RKO (cell line): Measurements from ENCODE around the gene STX1B.
"Not testable (repeated sequence)": the region's sequence is repeated elsewhere in the genome, so short reads cannot be mapped to it uniquely, and the experiment has no call there.

Source experiments
- DNase-seq: peaks from one replicate; pipeline ENCODE4 v3.0.0-alpha.2; 2016; ENCODE audit warnings: low spot score

The STX1B gene

GRCh38 chr16:31010585-31011325 is at the start of gene STX1B:
Gene STX1B (minus strand): TSS chr16:31010638. CDS start chr16:31010396, 242 bp downstream.
- DNase-seq, result no peak

DNA sequence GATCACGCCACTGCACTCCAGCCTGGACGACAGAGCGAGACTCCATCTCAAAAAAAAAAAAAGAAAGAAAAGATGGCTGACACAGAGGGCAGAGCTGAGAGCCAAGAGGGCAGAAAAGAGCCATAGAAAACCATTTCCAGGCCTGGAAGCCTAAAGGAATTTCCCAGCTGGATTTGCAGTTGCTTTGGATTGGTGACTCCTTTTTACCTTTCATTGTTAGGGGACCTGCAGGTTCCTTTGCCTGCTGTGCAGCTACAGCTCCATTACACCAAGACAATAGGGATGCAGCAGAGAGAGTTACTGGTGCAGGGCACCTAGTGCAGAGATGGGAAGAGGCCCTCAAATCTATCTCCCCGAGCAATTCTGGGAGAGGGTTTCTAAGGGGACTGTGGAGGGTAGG is 45.2 kb upstream of the STX1B start:
- DNase-seq, result no peak

DNA sequence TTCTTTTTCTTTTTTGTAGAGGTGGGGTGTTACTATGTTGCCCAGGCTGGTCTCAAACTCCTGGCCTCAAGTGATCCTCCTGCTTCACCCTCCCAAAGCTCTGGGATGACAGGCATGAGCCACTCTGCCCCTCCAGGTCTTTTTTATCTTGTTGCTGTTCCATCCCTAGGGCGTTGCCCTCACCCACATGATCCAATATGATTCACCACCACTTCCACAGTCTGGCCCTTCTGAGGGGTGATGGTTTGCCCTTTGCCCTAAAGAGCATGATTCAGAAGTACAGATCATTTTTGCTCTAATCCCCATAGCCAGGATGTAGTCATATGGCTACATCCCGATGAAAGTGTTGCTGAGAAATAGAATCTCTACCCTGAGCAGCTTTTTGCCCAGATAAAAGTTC is 41.7 kb upstream of the STX1B start:
- DNase-seq, result peak; percentile 96

DNA sequence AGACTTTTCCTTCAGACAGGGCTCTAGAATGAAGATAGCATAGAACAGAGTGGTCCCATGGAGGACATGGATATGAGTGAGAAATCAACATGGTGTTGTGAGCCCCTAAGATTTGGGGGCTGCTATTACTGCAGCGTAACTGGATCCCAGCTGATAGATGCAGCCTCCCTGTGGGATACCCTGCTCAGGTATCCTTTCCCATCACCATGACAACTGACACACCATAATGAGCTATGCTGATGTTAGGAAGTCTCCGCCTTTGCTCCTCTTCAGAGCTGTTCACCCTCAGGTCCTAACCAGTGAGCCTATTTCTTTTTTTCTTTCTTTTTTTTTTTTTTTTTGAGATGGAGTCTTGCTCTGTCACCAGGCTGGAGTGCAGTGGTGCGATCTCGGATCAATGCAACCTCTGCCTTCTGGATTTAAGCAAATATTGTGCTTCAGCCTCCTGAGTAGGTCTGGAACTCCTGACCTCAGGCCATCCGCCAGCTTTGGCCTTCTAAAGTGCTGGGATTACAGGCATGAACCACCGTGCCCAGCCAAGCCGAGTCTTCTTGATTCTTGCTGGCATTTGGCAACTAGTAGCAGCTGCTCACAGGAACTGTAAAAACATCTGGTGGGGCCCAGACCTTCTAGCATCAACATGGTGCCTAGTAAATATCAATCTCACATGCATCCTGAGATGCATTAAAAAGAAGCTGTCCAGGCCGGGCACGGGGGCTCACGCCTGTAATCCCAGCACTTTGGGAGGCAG is 40.0 kb upstream of the STX1B start:
- no peak for DNase-seq

DNA sequence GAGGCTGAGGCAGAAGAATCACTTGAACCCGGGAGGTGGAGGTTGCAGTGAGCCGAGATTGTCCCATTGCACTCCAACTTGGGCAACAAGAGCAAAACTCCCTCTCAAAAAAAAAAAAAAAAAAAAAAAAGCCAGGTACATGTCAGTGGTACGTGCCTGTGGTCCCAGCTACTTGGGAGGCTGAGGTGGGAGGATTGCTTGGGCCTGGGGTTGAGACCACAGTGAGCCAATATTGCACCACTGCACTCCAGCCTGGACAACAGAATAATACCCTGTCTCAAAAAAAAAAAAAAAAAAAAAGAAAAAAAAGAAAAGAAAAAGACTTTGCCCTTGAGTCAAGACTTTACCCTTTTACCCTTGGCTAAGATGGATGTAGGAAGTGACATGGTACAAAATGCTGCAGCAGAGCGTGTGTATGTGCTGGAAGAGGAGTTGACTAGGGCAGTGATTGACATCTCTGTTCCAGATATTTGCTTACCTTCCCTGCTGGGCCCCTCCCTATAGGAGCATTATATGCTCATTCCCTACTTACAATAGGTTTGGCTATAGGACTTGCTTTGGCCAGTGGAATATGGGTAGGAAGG is 33.6 kb upstream of the STX1B start:
- DNase-seq, result no peak

DNA sequence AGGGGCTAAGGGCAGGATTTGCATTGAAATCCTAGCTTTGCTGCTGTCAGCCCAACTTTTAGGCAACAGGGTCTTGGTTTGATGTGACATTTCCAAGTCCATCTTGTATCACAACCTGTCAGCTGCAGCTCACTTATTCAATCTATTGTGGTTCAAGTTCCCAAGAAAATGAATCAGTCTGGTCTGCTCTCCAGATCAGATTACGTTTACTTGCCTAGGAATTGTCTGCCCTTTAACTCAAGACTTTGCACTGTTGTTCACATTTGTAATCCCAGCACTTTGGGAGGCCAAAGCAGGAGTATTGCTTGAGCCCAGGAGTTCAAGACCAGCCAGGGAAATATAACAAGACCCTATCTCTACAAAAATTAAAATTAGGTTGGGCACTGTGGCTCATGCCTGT is 32.9 kb upstream of the STX1B start:
- DNase-seq, result no peak

DNA sequence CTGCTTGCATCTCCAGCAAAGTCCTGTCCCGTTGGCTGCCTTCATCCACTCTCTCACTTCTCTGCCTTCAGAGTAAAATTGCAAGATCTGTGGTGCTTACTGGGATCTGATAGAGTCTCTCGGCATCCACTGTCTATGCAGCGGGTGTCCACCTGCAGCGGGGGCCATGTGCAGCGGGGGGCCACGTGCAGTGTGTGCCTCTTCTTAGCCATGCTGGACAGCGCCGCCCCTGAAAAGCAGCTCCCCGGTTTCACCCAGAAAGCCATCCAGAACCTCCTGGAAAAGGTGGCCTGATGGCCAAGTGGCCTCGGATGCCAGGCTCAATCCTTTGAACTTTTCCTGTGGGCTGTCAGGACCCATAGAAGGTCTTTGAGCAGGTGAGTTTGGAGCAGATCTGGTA is 32.4 kb upstream of the STX1B start:
- no peak for DNase-seq

- DNase-seq, result no peak
Observed at GRCh38 chr16:31038993-31039392, 28.6 kb upstream of the STX1B start.

GRCh38 chr16:31036691-31037090 is 26.3 kb upstream of the STX1B start:
- no peak for DNase-seq

- peak; percentile 87 for DNase-seq
Observed at GRCh38 chr16:31033709-31034492, 23.5 kb upstream of the STX1B start.

DNA sequence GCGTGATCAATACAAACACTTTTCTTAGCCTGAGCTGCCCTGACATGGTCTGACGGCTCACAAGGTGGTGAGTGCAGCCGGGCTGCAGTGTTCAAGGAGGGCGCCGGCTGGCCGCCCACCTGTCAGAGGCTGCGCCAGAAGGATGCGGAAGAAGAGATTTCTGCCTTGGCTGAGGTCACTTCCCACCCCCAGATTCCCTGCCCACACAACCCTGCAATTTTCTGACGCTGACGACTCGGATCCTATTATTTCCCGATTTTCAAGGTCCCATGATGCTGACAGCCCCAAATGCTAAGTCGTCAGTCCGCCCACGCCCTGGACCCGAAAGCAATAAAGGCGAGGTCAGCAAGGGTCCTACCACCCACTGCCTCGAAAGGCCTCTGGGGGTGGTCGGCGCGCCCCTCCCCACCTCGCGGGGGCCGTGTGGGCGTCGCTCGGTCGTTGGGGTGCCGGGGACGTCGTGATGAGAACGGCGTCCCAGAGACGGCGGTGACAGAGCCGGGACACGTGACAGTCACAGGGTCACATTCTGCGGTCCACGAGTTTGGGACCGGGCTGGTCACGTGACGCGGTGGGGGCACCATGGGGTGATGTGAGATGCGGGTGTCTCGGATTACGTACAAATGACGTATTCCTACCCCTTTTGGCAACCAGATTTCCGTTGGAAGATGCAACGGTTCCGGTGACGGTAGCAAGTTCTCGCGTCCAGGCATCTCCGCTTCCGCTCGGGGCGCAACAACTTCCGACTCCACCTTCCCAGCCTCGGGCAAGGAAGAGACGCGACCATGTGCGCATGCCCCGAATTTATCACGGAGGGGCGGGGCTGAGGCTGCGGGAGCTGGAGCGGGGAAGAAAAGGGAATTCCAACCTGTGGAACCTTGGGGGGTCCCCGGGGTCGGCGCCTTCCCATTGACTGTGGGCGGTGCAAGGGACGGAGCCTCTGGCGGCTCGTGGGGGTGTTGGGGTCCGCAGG is 22.6 kb upstream of the STX1B start, which contains the start of gene STX4:
STX4 (plus strand) TSS at position 823 of the 973 bp plus-strand sequence. CDS start 248 bp downstream, outside the sequence.
- peak; percentile 99 for DNase-seq

DNA sequence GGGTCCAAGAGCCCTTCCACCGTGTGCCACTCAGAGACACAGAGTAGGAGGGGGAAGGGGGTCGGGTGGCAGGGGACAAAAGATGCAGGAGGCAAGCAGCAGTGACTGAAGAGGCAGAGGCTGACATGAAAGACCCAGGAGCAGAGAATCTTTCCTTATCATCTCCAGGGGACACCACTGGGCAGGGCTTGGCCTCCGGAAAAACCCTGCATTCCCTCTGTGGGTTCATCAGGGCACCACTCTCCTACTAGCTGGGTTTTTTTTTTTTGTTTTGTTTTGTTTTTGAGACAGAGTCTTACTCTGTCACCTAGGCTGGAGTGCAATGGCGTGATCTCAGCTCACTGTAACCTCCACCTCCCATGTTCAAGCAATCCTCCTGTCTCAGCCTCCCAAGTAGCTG is 20.8 kb upstream of the STX1B start:
- DNase-seq, result no peak

- DNase-seq, result no peak
Observed at GRCh38 chr16:31029272-31029671, 18.8 kb upstream of the STX1B start.

DNA sequence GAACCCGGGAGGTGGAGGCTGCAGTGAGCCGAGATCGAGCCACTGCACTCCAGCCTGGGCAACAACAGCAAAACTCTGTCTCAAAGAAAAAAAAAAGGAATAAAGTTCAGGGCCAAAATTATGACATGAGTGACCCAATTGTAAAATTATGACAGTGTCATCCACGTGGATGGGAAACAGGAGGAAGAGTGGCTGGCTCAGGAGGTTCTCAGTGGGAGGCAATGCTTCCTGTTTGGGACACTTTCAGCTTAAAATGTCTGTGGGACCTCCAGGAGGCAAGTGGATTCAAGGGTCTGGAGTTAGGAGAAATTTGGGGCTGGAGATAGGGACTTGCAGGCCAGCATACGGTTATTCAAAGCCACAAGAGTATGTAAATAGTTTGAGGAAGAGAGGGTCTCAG is 14.9 kb upstream of the STX1B start:
- no peak for DNase-seq

DNA sequence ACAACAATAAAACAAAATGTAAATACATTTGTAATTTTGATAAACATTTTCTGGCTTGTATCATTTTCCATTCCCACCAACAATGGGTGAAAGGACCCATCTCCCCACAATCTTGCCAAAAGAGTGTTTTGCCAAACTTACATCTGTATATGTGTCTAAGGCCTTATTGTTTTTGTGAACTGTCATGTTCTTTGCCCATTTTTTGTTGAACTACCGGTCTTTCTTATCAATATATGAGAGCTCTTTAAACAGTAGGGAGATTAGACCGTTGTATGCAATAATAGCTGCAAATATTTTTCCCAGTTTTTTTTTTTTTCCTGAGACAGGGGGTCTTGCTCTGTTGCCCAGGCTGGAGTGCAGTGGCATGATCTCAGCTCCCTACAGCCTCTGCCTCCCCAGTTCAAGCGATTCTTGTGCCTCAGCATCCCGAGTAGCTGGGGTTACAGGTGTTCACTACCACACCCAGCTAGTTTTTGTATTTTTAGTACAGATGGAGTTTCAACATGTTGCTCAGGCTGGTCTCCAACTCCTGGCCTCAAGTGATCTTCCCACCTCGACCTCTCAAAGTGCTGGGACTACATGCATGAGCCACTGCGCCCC is 13.3 kb upstream of the STX1B start:
- DNase-seq, result no peak

DNA sequence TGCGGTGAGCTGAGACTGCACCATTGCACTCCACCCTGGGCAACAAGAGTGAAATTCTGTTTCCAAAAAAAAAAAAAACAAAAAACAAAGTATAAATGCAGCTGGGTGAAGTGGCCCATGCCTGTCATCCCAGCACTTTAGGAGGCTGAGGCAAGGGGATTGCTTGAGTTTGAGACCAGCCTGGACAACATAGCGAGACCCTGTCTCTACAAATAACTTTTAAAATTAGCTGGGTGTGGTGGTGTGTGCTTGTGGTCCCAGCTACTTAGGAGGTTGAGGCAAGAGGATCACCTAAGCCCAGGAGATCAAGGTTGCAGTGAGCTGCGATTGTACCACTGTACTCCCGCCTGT is 12.8 kb upstream of the STX1B start:
- DNase-seq, result no peak

- no peak for DNase-seq
Observed at GRCh38 chr16:31022544-31023251, 12.3 kb upstream of the STX1B start.

- no peak for DNase-seq
Observed at GRCh38 chr16:31020536-31020935, 10.1 kb upstream of the STX1B start.

DNA sequence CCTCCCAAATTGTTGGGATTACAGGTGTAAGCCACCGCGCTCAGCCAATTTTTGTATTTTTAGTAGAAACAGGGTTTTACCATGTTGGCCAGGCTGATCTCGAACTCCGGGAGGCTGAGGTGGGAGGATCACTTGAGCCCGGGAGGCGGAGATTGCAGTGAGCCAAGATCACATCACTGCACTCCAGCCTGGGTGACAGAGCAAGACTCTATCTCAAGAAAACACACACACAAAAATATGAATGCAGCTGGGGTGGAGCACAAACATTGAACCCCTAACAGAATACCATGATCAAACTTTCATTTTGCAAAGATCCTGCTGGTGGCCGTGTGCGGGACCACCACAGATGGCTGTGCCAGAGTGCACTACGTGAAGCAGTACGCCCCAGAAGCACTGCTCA is 7.3 kb upstream of the STX1B start:
- DNase-seq, result not testable (repeated sequence)

DNA sequence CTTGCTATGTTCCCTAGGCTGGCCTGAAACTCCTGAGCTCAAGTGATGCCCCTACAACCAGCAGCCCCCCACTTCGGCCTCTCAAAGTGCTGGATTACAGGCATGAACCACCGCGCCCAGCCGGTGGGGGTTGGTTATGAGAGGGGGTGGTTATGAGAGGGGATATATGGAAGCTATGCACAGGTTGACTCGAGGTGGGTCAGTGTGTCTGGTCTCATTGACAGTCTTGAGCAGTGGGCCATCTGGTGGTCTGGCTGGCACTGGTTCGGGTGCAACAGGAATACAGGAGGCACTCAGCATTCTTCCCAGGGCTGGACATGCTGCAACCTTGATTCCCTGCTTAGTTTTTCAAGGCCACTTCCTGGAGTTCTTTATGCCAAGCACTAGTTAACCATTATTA is 5.6 kb upstream of the STX1B start:
- DNase-seq, result no peak
